Peyer's patch (tissue), 4 donors: Measurements from ENCODE around the gene RGL3. TPM values are rescaled to one million over a fixed set of nuclear protein-coding genes. Genes with fewer than 3 reads are reported as not detected.

Source experiments
- DNase-seq, 3 donors: peaks; one replicate each; pipeline ENCODE4 v3.0.0-alpha.2; 2017 to 2019
- H3K27ac ChIP-seq, 4 donors: fragments of 200-600 bp; sonication (generic); one replicate each; pipeline ENCODE4 v1.5.1; 2016 to 2019
- H3K27me3 ChIP-seq, 2 donors: fragments of 200-600 bp; sonication (generic); one replicate each; pipeline ENCODE4 v1.5.1; 2019
- H3K36me3 ChIP-seq, 3 donors: fragments of 200-600 bp; sonication (generic); one replicate each; pipeline ENCODE4 v1.5.1; 2016 to 2019
- H3K4me1 ChIP-seq, 4 donors: fragments of 200-600 bp; sonication (generic); one replicate each; pipeline ENCODE4 v1.5.1; 2016 to 2019
- H3K4me3 ChIP-seq, 4 donors: fragments of 200-600 bp; sonication (generic); 1 replicate in 3 of 4; 2 replicates in 1 of 4; pipeline ENCODE4 v1.5.1; 2016 to 2019; ENCODE audit warnings: mild to moderate bottlenecking in 1 of 4
- H3K9me3 ChIP-seq, 4 donors: fragments of 200-600 bp; sonication (generic); one replicate each; pipeline ENCODE4 v1.5.1; 2016 to 2019; ENCODE audit warnings: mild to moderate bottlenecking in 1 of 4
- POLR2A ChIP-seq, 2 donors: fragments of 450-650 bp; IDR thresholded peaks; one replicate each; pipeline ENCODE4 v1.5.1; 2017; ENCODE audit warnings: antibody characterized with exemption in 2 of 2, mild to moderate bottlenecking in 2 of 2, moderate library complexity in 2 of 2
- small RNA-seq, 2 donors: library from RNA; depleted of rRNA; stranded (forward); fragments of <200 nt; gene quantifications; one replicate each; pipeline ENCODE3, GENCODE V24; 2016
- total RNA-seq, 4 donors: library from RNA; depleted of rRNA; stranded (reverse); fragments of >200 nt; gene quantifications; one replicate each; pipeline ENCODE4 v1.1.0, GENCODE V29; 2016
- TF ChIP-seq, protein P1 (sequence below), 6 experiments: fragments of 450-650 bp in 4 of 6; fragments of 200-600 bp in 2 of 6; sonication (generic) in 1 of 6; IDR thresholded peaks; one replicate each; pipeline ENCODE4 v1.5.1; 2017 to 2019; ENCODE audit warnings: antibody characterized with exemption in 6 of 6, mild to moderate bottlenecking in 3 of 6, moderate library complexity in 1 of 6

The RGL3 gene
- total RNA-seq, 4 donors from 2014 or later = 2.5 to 51.2 (median 6.3) TPM

DNA sequence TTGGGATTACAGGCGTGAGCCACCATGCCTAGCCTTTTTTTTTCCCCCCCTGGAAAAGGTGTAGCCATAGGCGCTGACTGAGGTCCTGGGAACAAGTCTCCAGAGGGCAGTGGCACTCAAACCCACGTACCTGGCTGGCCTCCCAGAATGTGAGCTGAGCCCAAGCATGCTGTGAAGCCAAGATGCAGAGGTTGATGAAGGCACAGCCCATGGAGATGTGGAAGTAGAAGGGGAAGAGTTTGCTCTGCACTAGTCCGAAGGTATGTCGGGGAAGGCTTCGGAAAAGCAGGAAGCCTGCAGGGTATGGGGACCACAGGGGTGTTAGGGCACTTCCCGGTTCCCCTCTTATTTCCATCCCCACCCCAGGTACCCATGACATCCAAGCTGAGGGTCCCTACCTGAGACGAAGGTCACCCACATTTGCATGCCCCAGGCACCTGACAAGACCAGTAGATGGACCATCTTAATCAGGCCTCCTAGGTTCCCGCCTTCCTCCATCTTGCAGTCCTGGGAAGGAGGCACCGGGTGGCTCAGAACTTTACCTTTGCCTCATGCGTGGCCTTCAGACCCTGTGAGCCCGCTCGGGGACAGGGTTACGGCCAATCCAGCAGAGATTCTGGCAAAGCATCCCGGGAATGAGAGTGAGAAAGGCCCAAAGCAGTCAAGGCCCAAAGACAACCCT, 73.9 kb downstream of the RGL3 start:
- Histone ChIP-seq H3K27me3 (no peaks in the 10 kb centered on the region), H3K36me3 (no peaks in the 10 kb centered on the region), H3K4me1 (peaks cover 4 to 29% (median 11%) of the 10 kb centered on the region in 4 donors), H3K4me3 (peak overlapping the region; percentile 67 to 83 (median 74)), H3K27ac (peak overlapping the region; percentile 73 to 83 (median 78)), H3K9me3 (no peaks in the 10 kb centered on the region)
- DNase-seq = no peak
- TF ChIP-seq POLR2A (IDR thresholded peaks at IDR 0.05) = no peak
- TF ChIP-seq, protein P1, sequence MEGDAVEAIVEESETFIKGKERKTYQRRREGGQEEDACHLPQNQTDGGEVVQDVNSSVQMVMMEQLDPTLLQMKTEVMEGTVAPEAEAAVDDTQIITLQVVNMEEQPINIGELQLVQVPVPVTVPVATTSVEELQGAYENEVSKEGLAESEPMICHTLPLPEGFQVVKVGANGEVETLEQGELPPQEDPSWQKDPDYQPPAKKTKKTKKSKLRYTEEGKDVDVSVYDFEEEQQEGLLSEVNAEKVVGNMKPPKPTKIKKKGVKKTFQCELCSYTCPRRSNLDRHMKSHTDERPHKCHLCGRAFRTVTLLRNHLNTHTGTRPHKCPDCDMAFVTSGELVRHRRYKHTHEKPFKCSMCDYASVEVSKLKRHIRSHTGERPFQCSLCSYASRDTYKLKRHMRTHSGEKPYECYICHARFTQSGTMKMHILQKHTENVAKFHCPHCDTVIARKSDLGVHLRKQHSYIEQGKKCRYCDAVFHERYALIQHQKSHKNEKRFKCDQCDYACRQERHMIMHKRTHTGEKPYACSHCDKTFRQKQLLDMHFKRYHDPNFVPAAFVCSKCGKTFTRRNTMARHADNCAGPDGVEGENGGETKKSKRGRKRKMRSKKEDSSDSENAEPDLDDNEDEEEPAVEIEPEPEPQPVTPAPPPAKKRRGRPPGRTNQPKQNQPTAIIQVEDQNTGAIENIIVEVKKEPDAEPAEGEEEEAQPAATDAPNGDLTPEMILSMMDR (IDR thresholded peaks at IDR 0.05) = no peak

Small RNA genes within 50 kb of the gene (small RNA-seq; reads per million reads assigned to genes)
- 0 reads per million in 2 donors for gene RF00019

Other genes with a start within 250 kb of the RGL3 start
- 100 to 1,000 TPM in 1 of 4 donors, 10 to 100 TPM in 3; 41.9 to 283 (median 68.4) TPM for gene KANK2, start 221.8 kb downstream of the RGL3 start, total RNA-seq
- not detected for gene ANGPTL8, start 179.7 kb downstream of the RGL3 start, total RNA-seq
- 100 to 1,000 TPM in 3 of 4 donors, 10 to 100 TPM in 1; 66.4 to 194 (median 157) TPM for gene DOCK6, start 156.8 kb downstream of the RGL3 start, total RNA-seq
- not detected for gene TSPAN16, start 123.2 kb downstream of the RGL3 start, total RNA-seq
- 10 to 100 TPM in 3 of 4 donors, 1 to 10 TPM in 1; 9.5 to 16.4 (median 12.7) TPM for gene RAB3D, start 79.7 kb downstream of the RGL3 start, total RNA-seq
- gene TMEM205, start 73.0 kb downstream of the RGL3 start, total RNA-seq = 100 to 1,000 TPM in 3 of 4 donors, 10 to 100 TPM in 1; 77.6 to 212 (median 168) TPM
- gene CCDC159, start 72.8 kb downstream of the RGL3 start, total RNA-seq = 100 to 1,000 TPM in 1 of 4 donors, 10 to 100 TPM in 3; 25.6 to 157 (median 65.6) TPM
- gene PLPPR2, start 63.9 kb downstream of the RGL3 start, total RNA-seq = 10 to 100 TPM in 2 of 4 donors, 1 to 10 TPM in 2; 6.8 to 18.2 (median 10.1) TPM
- gene SWSAP1, start 44.6 kb downstream of the RGL3 start, total RNA-seq = 1 to 10 TPM in 2 of 4 donors, under 1 TPM in 1, not detected in 1; 0.76 to 3.2 (median 1.9) TPM
- gene EPOR, start 35.0 kb downstream of the RGL3 start, total RNA-seq = 1 to 10 TPM; 1.2 to 5.0 (median 3.0) TPM
- gene ODAD3, start 15.8 kb upstream of the RGL3 start, total RNA-seq = 1 to 10 TPM in 1 of 4 donors, not detected in 3; 1.5 TPM
- gene PRKCSH, start 16.3 kb upstream of the RGL3 start, total RNA-seq = 100 to 1,000 TPM; 161 to 239 (median 194) TPM
- gene ELAVL3, start 61.7 kb upstream of the RGL3 start, total RNA-seq = under 1 TPM in 1 of 4 donors, not detected in 3; 0.95 TPM
- 10 to 100 TPM in 3 of 4 donors, 1 to 10 TPM in 1; 8.6 to 33.7 (median 23.3) TPM for gene ZNF653, start 86.5 kb upstream of the RGL3 start, total RNA-seq
- 10 to 100 TPM; 50.1 to 94.0 (median 70.4) TPM for gene ECSIT, start 109.8 kb upstream of the RGL3 start, total RNA-seq
- gene CNN1, start 119.5 kb upstream of the RGL3 start, total RNA-seq = 10 to 100 TPM; 21.2 to 88.2 (median 25.7) TPM
- gene ELOF1, start 139.9 kb upstream of the RGL3 start, total RNA-seq = 10 to 100 TPM; 30.5 to 39.2 (median 32.2) TPM
- 10 to 100 TPM; 16.5 to 36.3 (median 23.4) TPM for gene ACP5, start 158.3 kb upstream of the RGL3 start, total RNA-seq
- gene ZNF627, start 178.2 kb upstream of the RGL3 start, total RNA-seq = 10 to 100 TPM in 1 of 4 donors, 1 to 10 TPM in 3; 4.4 to 10.7 (median 5.5) TPM